GM13977 (cell line): ENCODE results near the gene ARID4A.
A peak's percentile ranks its signal among the peaks of the same experiment; 100 is the strongest.

Experiments used
- DNase-seq: peaks from one replicate; pipeline ENCODE4 v3.0.0; 2012; ENCODE audit warnings: low spot score
- CTCF ChIP-seq: IDR thresholded peaks from 2 replicates; pipeline ENCODE4 v1.5.1; 2012; ENCODE audit warnings: mild to moderate bottlenecking, control low read depth; ENCODE audit not compliant: insufficient read depth; ENCODE audit errors: extremely low read depth, missing control alignments
- in situ Hi-C: fragments of 300-500 bp; cut with MboI; formaldehyde crosslinking; loops from one replicate; pipeline ENCODE4 v1.12.0; 2022; ENCODE audit warnings: low sequenced_read_pairs, low pct_unique_long_range_greater_than_20kb, mixed read lengths, inconsistent platforms; ENCODE audit not compliant: unreplicated experiment

ARID4A gene

GRCh38 chr14:58292187-58292586 is 6.2 kb upstream of the ARID4A start:
- in situ Hi-C loops: no loop called here
- no peak for TF ChIP-seq CTCF
- DNase-seq: no peak

GRCh38 chr14:58294201-58294600 is 4.2 kb upstream of the ARID4A start:
- in situ Hi-C loops: no loop called here
- TF ChIP-seq CTCF: no peak
- DNase-seq: no peak

GRCh38 chr14:58296726-58297125 is 1.6 kb upstream of the ARID4A start:
- TF ChIP-seq CTCF: no peak
- in situ Hi-C loops: no loop called here
- no peak for DNase-seq

GRCh38 chr14:58297412-58297761 is 968 bp upstream of the ARID4A start:
- DNase-seq: no peak
- in situ Hi-C loops: no loop called here
- no peak for TF ChIP-seq CTCF

GRCh38 chr14:58297762-58298476 is 436 bp upstream of the ARID4A start:
- in situ Hi-C loops: no loop called here
- DNase-seq: peak; percentile 96
- no peak for TF ChIP-seq CTCF

- in situ Hi-C loops: no loop called here
- peak; percentile 12 for DNase-seq
These were observed 1.3 kb downstream of the ARID4A start for GRCh38 chr14:58299401-58300330.

More at GRCh38 chr14:58299401-58300330, 1.3 kb downstream of the ARID4A start:
- TF ChIP-seq CTCF: no peak
